ENCODE results near the gene NECAP2.

DNA sequence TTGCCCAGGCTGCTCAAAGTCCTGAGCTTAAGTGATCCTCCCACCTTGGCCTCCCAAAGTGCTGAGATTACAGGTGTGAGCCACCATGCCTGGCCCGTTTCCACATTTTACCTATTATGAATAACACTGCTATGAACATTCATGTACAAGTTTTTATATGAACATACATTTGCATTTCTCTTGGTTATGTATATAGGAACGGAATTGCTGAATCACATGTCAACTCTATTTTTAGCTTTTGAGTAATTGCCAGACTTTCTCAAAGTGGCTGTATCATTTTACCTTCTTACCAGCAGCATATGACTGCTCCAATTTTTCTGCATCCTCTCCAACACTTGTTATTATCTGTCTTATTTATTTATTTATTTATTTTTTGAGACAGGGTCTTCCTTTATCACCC lies 6.0 kb upstream of the NECAP2 start:
- no peak for TF ChIP-seq GABPA (IDR thresholded peaks at IDR 0.05; ENCODE audit: low read depth)
- no peak for TF ChIP-seq CTCF (IDR thresholded peaks at IDR 0.05; ENCODE audit: insufficient read depth, low read length)
- TF ChIP-seq POLR2AphosphoS5 (IDR thresholded peaks at IDR 0.05; ENCODE audit: low read depth): no peak
- TF ChIP-seq, protein P1, sequence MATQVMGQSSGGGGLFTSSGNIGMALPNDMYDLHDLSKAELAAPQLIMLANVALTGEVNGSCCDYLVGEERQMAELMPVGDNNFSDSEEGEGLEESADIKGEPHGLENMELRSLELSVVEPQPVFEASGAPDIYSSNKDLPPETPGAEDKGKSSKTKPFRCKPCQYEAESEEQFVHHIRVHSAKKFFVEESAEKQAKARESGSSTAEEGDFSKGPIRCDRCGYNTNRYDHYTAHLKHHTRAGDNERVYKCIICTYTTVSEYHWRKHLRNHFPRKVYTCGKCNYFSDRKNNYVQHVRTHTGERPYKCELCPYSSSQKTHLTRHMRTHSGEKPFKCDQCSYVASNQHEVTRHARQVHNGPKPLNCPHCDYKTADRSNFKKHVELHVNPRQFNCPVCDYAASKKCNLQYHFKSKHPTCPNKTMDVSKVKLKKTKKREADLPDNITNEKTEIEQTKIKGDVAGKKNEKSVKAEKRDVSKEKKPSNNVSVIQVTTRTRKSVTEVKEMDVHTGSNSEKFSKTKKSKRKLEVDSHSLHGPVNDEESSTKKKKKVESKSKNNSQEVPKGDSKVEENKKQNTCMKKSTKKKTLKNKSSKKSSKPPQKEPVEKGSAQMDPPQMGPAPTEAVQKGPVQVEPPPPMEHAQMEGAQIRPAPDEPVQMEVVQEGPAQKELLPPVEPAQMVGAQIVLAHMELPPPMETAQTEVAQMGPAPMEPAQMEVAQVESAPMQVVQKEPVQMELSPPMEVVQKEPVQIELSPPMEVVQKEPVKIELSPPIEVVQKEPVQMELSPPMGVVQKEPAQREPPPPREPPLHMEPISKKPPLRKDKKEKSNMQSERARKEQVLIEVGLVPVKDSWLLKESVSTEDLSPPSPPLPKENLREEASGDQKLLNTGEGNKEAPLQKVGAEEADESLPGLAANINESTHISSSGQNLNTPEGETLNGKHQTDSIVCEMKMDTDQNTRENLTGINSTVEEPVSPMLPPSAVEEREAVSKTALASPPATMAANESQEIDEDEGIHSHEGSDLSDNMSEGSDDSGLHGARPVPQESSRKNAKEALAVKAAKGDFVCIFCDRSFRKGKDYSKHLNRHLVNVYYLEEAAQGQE (IDR thresholded peaks at IDR 0.05; ENCODE audit: insufficient replicate concordance, low read depth): no peak
